GM18868 (cell line): ENCODE data around the gene AMY2A.
"Not testable (repeated sequence)": the region's sequence is repeated elsewhere in the genome, so short reads cannot be mapped to it uniquely, and the experiment has no call there.

ENCODE experiments used
- ATAC-seq: cut with Tn5 transposase; IDR thresholded peaks from one replicate; pipeline ENCODE4 v1.9.1; 2021; ENCODE audit warnings: mild to moderate bottlenecking, moderate library complexity; ENCODE audit not compliant: unreplicated experiment

Gene AMY2A

DNA sequence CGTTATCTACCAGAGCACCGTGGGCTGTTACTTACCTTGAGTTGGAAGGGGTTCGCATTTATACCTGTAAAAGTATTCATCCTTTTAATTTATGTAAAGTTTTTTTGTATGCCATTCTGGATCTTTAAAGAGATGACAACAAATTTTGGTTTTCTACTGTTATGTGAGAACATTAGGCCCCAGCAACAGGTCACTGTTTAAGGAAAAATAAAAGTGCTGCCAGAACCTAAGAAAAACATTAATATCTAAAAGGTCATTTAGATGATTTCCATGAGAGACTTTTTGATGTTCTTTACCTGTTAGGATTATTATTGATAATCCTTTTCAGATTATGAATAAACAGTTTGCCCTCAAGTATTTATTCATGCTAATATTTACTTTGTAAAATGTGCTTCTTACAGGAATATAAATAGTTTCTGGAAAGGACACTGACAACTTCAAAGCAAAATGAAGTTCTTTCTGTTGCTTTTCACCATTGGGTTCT, at the start of gene AMY2A:
AMY2A (plus strand) TSS at position 434 of the 484 bp plus-strand sequence; CDS start at position 448, 14 bp downstream.
- ATAC-seq, result not testable (repeated sequence)

DNA sequence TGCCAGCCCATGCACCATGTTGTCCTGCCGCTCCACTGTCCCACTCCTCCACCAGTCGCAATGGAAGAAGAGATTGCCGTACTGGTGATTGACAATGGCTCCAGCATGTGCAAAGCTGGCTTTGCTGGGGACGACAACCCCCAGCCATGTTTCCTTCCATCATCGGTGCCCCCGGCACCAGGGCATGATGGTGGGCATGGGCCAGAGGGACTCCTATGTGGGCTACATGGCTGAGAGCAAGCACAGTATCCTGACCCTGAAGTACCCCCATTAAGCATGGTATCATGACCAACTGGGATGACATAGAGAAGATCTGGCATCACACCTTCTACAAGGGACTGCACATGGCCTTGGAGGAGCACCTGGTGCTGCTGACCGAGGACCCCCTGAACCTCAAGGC, 47.7 kb upstream of the AMY2A start:
- ATAC-seq, result no peak

DNA sequence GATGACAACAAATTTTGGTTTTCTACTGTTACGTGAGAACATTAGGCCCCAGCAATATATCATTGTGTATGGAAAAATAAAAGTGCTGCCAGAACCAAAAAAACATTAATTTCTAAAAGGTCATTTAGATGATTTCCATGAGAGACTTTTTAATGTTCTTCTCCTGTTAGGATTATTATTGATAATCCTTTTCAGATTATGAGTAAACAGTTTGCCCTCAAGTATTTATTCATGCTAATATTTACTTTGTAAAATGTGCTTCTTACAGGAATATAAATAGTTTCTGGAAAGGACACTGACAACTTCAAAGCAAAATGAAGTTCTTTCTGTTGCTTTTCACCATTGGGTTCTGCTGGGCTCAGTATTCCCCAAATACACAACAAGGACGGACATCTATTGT, 45.9 kb upstream of the AMY2A start, which contains the start of gene AMY2B:
AMY2B (plus strand) TSS at position 301 of the 400 bp plus-strand sequence; CDS start at position 315, 14 bp downstream.
- not testable (repeated sequence) for ATAC-seq

DNA sequence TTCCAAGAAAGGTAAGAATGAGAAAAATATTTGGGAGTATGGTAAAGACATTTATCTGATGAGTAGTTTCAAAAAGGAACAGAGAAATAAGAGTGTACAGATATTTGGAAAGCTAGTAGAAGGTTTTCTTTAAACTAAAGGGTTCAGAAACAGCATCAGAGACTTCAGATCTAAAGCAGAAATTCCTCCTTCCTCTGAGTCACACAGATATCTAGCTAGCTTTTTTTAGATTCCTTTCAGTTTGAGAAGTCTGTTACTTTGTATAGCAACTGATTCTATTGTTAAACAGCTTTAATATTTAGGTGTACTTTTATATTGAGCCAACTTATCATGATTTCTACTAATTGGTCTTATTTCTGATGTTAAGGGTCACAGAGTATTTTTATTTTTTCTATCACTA, 41.2 kb upstream of the AMY2A start:
- ATAC-seq, result peak; percentile 84

DNA sequence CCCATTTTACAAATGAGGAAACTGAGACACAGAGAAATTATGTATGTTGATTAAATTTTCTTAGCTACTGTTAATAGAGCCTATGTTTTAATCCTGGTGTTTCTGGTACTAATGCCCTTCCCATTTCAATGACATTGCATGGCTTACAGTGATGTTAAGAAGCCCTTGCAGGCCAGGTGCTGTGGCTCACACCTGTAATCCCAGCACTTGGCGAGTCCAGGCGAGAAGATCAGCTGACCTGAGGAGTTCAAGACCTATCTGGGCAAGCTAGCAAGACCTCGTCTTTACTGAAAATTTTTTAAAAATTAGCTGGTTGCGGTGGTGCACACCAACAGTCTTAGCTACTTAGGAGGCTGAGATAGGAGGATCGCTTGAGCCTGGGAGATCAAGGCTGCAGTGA, 40.4 kb upstream of the AMY2A start:
- not testable (repeated sequence) for ATAC-seq

DNA sequence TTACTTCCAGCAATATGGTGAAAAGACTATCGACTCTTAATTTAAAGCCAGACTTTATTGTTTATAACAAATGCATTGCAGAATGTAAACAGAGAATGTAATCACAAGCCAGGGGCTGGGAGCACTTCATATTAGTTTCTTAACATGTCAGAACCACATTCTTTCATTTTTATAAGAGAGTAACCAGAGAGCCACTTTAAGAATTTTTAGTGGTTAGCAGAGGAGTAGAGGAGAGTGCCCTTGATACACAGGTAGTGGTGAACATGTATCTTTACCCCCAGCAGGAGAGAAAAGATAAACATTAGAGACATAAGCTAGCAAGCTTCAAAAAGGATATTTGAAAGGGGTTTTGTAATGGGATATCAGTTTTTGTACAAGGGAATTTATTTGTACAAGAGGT, 34.8 kb upstream of the AMY2A start:
- ATAC-seq, result no peak

DNA sequence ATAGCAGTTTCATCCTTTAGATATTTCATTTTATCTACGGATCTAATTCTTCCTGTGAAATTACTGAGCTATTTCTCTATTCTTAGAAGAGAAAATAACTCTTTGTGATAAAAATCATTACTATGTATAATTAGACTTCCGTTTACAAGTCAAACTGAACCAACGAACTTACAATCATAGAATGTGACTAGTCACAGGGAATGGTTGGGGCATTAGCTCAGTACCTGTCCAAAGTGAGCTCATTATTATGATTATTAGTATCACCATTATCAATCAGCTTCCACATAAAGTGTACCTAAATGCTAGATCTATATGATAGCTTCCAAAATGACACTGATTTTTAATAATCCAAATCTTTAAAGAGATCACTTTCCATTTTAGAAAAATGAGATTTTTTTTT, 33.3 kb upstream of the AMY2A start:
- ATAC-seq, result no peak

DNA sequence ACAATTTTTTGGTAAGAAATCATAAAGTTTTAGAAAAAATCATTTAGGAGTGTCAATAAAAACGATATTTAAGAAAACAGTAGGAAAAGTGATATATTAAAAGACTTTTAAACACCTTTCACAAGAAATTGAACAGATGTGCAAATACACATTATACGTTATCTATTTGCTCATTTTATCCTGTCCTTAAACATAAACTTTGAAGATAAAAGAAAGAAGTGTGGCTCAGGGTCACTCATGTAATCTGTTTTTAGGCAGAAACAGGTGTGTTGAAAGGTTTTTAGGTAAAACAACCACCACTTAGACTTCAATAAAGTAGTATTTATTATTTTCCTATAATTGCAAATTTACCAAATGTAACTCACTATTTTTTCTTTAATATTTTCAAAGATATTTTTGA, 32.7 kb upstream of the AMY2A start:
- ATAC-seq, result no peak

DNA sequence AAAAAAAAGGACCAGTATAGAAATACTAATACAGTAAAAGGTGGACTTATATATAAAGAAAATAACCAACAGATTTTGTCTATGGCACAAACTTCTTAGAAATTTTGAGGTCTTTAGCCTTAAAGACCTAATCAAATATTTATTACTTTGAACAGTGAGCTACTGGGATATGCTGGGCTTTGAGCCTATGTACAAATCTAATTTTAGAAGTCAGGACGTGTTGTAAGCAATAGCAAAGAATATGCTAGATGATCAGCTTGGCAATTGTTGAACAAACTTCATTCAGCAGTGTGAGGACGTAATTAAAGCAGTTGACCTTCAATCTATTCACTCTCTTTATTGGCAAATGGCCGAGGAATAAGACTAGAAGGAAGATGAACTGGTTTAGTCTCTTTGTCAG, 14.5 kb upstream of the AMY2A start:
- ATAC-seq, result not testable (repeated sequence)

DNA sequence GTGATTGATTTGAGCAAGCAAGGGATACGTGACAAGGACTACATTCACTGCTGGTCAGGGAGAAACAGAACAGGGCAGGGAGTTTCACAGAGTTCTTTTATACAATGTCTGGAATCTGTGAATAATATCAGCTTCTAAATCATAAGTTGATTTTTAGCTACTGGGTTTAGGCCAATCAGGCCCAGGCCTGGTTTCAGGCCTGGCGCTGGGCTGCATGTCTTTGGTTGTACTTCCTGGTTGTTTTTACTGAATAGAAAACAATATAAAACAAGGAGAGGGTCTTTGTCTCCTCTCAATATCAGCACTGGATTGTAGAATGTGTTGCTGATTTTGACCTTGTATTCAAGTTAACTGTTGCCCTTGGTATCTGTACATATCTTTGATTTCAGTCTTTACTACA, 865 bp upstream of the AMY2A start:
- ATAC-seq, result no peak

DNA sequence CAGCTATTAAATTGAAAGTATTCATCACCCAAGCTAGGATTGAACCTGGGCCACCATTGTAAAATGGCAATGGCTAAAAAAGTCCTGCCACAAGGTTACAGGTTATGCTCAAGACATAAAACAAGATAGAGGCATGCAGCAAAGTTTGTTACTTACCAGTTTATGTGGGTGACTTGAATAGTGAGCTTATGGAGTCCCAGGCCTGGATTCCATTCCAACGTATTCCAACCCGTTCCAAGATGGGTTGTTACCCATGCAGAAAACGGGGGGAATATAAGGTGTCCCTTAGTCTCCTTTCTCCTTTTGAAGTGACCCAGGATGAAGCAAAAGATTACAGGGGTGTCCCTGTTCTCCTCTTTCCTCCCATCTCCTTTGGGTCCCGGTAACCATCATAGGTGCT, 10.2 kb downstream of the AMY2A start:
- ATAC-seq, result not testable (repeated sequence)

DNA sequence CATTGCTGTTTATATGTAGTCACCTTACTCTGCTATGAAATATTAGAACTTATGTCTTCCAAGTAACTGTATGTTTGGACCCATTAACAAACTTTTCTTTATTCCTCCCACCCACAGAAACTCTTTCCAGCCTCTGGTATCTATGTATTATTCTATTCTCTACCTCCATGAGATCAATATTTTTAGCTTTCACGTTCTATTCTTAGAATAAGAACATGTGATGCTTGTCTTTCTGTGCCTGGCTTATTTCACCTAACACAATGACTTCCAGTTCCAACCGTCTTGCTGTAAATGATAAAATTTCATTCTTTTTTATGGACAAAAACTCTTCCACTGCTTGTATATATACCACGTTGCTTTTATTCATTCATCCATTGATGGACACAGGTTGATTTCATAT, 24.0 kb downstream of the AMY2A start:
- not testable (repeated sequence) for ATAC-seq

DNA sequence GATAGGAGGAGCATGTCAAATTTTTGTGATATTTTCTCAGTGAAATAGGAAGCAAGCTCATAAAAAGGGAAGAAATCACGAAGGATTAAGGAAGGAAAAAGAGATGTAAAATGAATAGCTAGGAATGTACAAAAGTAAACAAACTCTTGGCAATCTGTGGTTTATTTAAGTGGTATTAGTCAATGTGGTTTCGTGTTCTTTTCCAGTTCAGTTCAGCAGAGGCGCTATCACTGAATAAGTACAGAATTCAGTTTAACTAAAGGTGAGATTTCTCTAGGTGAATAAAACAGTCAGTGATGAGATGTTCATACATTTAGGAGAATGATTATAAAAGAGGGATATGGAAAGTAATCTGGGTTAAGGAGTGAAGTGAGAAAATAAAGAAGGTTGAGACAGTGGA, 26.7 kb downstream of the AMY2A start:
- ATAC-seq, result not testable (repeated sequence)

DNA sequence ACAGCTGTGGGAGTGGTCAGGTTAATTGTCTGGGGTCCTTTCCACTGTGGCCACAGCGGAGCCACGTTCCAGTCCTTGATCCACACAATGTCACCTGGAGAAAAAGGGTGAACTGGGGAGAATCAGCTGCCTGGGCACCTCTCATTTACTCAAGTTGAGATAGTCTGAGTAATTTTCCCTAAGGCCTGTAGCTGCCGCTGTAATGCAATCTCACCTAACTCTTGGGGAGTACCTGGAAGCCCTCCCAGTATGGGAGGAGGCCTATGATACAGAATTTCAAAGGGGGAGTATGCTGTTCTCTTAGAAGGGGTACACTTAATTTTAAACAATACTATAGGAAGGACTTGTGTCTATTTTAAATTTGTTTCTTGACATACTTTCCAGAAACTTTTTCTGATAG, 33.1 kb downstream of the AMY2A start:
- ATAC-seq, result not testable (repeated sequence)

DNA sequence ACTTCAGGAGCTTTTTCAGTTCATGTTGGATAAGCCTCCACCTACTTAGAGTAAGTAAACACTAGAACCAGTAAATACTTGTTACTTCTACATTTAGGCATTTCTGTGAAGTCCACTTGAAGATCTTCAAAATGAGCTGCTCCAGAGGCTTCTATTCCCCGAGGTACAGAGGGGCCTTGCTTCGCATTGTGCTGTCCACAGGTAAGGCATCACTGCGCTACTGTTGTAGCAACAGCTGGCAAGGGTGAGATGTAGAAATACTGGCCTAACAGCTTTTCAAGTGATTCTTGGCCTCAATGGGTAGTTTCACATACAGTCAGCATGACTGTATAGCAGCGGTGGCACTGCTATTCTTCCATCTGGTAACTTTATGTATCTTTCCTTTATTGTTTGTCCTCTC, 33.7 kb downstream of the AMY2A start:
- ATAC-seq, result not testable (repeated sequence)

DNA sequence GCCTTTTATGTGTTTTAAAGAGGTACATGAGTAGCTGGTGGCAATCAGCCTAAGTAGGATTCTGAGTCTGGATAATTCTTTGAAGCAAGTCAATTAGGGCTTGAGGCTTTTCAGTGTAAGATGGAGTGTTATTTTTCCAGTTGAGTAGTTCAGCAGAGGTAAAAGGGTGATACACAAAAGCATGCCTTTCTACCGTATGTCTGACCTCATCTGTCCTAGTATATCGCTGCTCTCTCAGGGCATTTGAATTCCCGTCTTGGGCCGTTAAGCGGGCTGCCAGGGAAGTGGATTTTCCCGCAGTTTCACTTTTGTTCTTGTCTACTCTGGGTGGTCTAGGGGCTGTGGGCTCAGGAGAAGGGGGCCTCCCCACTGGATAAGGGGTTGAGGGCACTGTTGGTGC, 36.9 kb downstream of the AMY2A start:
- not testable (repeated sequence) for ATAC-seq

DNA sequence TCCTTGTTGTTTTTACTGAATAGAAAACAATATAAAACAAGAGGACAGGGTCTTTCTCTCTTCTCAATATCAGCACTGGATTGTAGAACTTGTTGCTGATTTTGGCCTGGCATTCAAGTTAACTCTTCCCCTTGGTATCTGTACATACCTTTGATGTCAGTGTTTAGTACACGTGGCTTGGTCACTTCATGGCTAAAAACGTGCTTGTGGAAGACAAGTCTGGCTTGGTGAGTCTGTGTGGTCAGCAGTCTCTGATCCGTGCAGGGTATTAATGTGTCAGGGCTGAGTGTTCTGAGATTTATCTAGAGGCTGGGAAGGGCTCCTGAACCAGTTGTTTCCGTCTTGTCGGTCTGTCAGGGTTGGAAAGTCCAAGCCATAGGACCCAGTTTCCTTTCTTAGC, 38.2 kb downstream of the AMY2A start, which contains the start of gene AMY1A:
AMY1A (plus strand) TSS at position 301 of the 400 bp plus-strand sequence. CDS start 571 bp downstream, outside the sequence.
- ATAC-seq, result not testable (repeated sequence)
